GM21717 (cell line): ENCODE measurements around the gene MKLN1.

ENCODE experiments used
- ATAC-seq: cut with Tn5 transposase; IDR thresholded peaks from one replicate; pipeline ENCODE4 v1.9.1; 2021; ENCODE audit warnings: mild to moderate bottlenecking, moderate library complexity; ENCODE audit not compliant: unreplicated experiment

MKLN1 gene

GRCh38 chr7:131346885-131347592 lies 19.4 kb downstream of the MKLN1 start:
- ATAC-seq, result no peak

DNA sequence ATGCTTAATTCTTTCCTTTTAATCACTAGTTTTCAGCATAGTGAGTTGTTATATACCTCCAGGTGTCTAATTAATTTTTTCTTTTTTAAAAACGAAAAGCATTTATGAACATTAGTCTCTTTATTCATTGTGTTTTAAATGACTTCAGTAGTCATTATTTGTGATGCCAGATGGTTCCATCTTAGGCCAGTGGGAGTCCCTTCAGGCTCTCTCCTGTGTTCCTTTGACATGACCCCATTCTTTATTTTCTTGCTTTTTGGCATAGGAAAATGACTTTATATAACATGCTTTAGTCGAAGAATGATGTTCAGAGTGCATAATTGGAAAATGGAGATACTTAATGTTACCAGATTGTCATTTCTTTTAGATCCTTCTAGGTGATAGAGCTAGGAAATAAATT lies 24.4 kb downstream of the MKLN1 start:
- ATAC-seq, result no peak

DNA sequence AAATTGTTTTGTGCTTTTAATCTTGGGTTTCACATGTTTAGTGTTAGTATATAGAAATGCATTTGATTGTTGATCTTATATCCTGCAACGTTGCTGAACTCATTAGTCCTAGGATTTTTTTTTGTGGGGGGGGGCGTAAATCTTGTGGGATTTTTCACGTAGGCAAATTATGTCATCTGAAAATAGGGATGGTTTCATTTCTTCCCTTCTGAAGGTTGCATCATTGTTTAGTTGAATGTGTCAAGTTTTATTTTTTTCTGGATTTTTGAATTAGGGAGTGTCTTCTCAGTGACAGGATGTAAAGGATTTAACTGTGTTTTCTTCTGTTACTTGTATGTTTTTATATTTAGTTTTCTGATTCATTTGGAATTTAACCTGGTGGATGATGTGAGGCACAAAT lies 26.7 kb downstream of the MKLN1 start:
- no peak for ATAC-seq

- no peak for ATAC-seq
Observed at GRCh38 chr7:131355917-131356777, 28.5 kb downstream of the MKLN1 start.

DNA sequence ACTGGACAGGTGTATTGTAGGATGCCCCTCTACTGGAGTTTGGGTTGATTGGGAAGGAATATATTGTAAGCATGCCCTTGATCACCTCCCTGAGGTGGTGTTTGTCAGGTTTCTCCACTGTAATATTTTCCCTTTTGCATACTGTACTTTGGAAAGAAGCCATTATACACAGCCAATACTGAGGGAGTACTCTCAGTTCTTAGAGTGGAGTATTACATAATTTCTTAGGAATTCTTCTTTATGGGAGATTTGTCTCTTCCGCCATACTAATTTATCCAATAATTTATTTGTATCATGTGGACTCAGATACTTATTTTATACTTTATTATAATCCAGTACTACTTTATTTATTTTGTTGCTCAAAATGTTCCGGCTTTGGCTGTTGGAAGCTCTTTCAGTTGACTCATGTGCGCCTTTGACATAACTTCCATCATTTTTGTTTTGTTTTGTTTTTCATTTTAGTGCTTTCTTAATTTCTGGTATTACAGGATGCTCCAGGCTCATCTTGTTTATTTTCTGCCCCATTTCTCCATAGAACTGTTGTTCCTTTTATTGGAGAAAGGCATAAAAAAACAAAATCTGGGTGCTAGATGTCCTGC lies 29.7 kb downstream of the MKLN1 start:
- no peak for ATAC-seq

GRCh38 chr7:131358636-131359035 lies 31.0 kb downstream of the MKLN1 start:
- no peak for ATAC-seq

DNA sequence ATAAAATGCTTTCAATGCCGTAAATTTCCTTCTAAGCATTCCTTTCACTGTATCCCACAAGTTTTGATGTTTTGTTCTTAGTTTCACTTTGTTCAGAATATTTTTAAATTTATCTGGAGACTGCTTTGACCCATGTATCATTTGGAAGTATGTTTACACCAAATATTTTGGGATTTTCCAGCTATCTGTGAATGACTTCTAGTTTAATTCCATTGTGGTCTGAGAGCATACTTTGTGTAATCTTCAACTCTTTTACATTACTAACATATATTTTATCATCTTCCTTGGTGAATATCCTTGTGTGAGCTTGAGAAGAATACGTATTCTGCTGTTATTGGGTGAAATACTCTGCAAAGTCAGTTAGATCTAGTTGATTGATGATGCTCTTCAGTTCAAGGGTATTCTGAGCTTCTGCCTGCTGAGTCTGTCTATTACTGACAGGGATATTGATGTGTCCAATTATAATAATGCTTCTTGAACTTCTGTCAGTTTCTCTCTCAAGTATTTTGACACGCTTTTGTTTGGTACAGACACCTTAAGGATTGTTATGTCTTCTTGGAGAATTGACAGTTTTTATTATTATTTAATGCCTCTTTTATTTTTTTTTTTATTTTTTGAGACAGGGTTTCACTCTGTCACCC lies 31.6 kb downstream of the MKLN1 start:
- no peak for ATAC-seq

DNA sequence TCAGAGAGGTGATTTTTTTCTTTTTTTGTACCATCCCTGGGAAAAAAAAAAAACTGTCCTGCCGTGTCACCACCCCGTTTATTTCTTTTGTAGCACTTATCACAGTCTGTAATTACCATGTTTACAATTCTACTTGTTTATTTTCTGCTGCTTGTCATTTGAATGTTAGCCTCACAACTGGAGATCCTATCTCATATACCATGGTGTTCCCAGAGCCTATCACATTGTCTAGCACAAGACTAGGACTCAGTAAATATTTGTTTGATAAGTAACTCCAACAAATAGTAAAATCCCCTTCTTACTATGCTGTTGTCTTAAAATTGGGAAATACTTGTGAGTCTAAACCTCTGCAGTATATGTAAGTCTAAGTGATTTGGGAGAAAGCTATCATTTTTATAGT lies 36.0 kb downstream of the MKLN1 start:
- no peak for ATAC-seq

GRCh38 chr7:131364767-131365344 lies 37.2 kb downstream of the MKLN1 start:
- ATAC-seq, result no peak

- ATAC-seq, result no peak
Observed at GRCh38 chr7:131365838-131366237, 38.2 kb downstream of the MKLN1 start.

DNA sequence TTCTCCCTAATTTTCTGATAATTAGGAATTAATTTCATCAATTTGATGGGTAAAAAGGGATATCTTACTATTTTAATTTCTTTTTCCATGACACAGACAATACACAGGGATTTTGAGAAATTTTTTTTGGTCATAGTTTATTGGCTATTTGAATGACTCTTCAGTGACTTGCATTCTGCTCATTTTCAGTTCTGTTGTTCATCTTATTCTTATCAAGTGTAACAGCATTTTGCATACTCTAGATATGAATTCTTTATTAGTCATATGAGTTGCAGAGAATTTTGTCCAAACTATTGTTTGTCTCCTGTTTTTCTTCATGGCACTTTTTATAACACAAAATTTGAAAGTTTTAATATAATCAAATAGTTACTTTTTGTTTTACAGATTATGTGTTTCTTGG lies 41.7 kb downstream of the MKLN1 start:
- no peak for ATAC-seq

GRCh38 chr7:131370523-131370968 lies 42.9 kb downstream of the MKLN1 start:
- ATAC-seq, result peak; percentile 52

GRCh38 chr7:131371411-131371810 lies 43.7 kb downstream of the MKLN1 start:
- no peak for ATAC-seq

- ATAC-seq, result no peak
Observed at GRCh38 chr7:131372554-131372953, 44.9 kb downstream of the MKLN1 start.

DNA sequence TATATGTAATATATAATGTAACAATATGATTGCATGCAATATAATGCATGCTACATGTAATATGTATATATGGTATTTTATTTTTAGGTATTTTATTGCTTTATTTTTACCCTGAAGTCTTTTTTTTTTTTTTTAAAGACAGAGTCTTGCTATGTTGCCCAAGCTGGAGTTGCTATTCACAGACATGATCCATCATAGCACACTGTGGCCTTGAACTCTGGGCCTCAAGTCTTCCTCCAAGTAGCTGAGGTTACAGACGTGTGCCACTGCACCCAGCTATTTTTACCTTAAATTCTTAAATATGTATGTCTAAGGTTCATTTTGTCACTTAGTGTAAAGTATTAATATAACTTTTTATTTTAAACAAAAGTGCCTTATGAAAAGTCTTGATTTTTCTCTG lies 47.1 kb downstream of the MKLN1 start:
- ATAC-seq, result no peak

DNA sequence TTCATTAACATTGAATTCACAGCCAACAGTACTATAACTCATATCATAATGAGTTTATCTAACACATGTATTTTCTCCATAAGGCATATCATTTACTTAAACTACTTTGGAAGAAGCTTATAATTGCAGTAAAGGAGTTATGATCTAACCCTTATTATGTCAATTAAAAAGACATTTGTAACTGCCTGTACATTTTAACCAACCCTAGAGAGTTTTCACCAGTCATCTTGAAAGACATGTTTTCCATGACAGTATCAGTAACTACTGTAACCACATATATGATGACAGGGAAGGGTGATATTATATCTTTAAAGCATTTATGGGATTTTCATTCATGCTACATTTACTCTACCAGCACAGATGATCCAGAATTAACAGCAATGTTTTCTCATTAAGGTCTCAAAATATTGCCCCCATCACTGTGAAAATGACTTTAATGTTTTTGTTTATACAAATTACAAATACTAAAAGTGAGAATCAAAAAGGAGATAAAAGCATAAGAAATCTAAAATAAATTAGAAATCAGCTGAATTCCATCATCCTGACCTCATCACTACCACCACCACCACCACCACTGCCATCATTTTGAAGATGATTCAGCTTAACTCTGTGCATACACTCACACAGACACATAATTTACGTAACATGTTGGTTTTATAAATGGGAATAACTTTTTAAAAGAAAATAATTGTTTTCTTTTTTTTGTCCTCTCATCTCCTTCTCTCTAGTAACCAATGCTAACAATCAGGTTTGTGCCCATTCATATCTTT lies 53.6 kb downstream of the MKLN1 start:
- ATAC-seq, result no peak

DNA sequence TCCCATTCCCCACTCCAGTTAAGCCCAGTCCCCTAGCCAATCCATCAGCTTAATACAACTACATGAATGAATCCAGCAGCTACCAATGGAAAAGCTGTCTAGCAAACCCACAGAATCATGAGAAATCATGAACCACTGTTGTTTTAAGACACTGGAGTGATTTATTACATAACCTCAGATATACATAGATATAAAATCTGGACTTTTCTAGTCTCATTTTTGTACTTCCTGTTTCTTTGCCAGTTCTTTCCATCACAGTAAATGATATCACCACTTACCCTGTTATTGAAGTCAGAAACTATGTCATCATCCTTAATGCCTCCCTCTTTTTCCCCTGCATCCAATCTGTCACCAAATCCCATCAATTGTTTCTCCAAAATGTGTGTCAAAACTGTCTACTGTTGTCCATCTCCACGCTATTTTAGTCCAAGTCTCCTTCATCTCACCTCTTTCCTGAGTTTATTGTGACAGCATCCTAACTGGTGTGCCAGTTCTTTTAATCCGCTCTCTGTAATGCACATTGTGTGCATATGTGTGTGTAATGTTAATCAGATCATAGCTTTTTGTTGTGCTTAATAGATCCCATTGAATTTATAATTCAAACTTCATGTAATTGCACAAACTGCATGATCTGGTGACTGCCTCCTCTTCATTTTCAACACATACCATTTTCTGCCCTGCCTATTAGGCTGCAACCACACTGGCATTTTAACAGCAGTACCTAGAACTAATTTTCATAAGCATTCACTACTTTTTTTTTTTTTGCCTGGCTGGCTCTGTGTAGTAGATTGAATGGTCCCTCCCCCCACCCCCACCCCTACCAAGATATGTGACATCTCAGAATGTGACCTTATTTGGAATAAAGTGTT lies 56.0 kb downstream of the MKLN1 start:
- no peak for ATAC-seq

GRCh38 chr7:131384286-131384635 lies 56.6 kb downstream of the MKLN1 start:
- no peak for ATAC-seq

DNA sequence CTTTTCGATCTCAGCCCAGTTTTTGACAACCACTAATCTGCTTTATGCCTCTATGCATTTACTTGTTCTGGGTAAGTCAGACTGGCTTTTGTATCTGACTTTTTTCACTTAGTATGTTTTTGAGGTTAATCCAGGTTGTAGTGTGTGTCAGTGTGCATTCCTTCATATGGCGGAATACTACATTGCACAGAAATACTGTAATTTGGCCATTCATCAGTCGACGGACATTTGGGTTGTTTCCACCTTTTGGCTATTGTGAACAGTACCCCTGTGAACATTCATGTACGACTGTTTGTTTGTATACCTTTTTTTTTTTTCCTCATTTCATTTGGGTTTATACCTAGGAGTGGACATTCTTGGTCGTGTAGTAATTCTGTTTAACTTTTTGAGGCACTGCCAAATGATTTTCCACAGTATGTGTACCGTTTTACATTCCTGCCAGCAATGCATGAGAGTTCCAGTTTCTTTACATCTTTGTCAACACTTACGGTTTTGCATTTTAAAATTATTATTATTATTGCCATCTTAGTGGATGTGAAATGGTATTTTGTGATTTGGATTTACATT lies 57.4 kb downstream of the MKLN1 start:
- no peak for ATAC-seq
